ENCODE results near the gene KIF12.

DNA sequence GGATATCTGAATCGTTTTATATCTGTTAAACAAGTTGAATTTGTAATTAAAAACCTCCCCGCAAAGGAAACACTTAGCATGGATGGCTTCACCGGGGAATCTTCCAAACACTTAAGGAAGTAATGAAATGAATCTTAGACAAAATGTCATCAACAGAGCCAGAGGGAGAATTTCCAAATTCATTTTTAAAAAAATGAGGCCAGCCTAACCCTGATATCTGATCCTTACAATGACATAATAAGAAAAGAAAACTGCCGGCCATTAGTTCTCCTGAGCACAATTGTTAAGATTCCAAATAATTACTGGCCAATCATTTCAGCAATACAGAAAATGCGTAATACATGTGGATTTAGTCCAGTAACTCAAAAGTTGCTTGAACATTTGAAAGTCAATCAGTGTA is 6.1 kb upstream of the KIF12 start:
- TF ChIP-seq POLR2A (IDR thresholded peaks at IDR 0.05; ENCODE audit: low read length): no peak
- TF ChIP-seq GATA1 (IDR thresholded peaks at IDR 0.05; ENCODE audit: low read depth, low read length): no peak

Data from erythroblast (primary cell).